ENCODE measurements around the gene JAK1. TPM values are rescaled to one million over a fixed set of nuclear protein-coding genes. Genes with fewer than 3 reads are reported as not detected.

The JAK1 gene
- total and polyA plus RNA-seq, 2 of the 8 experiments (the other 6 are each of a cell fraction or from before 2014, with no cell fraction given) = 7.8 to 24.5 TPM

GRCh38 chr1:64861611-64862010, 104.7 kb downstream of the JAK1 start (continued):
- no peak for TF ChIP-seq CHD2 (IDR thresholded peaks at IDR 0.05; ENCODE audit: low read length)
- TF ChIP-seq HDAC6 (IDR thresholded peaks at IDR 0.05; ENCODE audit: low read depth, low read length) = no peak
- TF ChIP-seq ATF2 (IDR thresholded peaks at IDR 0.05; ENCODE audit: low read length) = no peak
- TF ChIP-seq CTBP2 (IDR thresholded peaks at IDR 0.05; ENCODE audit: borderline replicate concordance, insufficient read depth, insufficient read length, low read length) = no peak

All from H1 (cell line).